HG03045 (cell line): Measurements from ENCODE around the gene UBE2E2.
A peak's percentile ranks its signal among the peaks of the same experiment; 100 is the strongest.

ENCODE experiments used
- ATAC-seq: cut with Tn5 transposase; IDR thresholded peaks from one replicate; pipeline ENCODE4 v1.9.1; 2021; ENCODE audit warnings: mild to moderate bottlenecking, moderate library complexity; ENCODE audit not compliant: unreplicated experiment

UBE2E2 gene

GRCh38 chr3:23567917-23568316 is 364.8 kb downstream of the UBE2E2 start:
- ATAC-seq, result no peak

GRCh38 chr3:23573827-23574226 is 370.7 kb downstream of the UBE2E2 start:
- ATAC-seq, result no peak

GRCh38 chr3:23574822-23575315 is 371.7 kb downstream of the UBE2E2 start:
- no peak for ATAC-seq

GRCh38 chr3:23575697-23576096 is 372.6 kb downstream of the UBE2E2 start:
- no peak for ATAC-seq

GRCh38 chr3:23576379-23576959 is 373.3 kb downstream of the UBE2E2 start:
- ATAC-seq, result no peak

GRCh38 chr3:23580096-23580713 is 377.1 kb downstream of the UBE2E2 start:
- ATAC-seq, result no peak

- ATAC-seq, result no peak
Observed at GRCh38 chr3:23583980-23584740, 381.0 kb downstream of the UBE2E2 start.

- no peak for ATAC-seq
Observed at GRCh38 chr3:23587513-23587912, 384.4 kb downstream of the UBE2E2 start.

GRCh38 chr3:23588547-23588946 is 385.4 kb downstream of the UBE2E2 start:
- ATAC-seq, result no peak

GRCh38 chr3:23589602-23590001 is 386.5 kb downstream of the UBE2E2 start:
- ATAC-seq, result no peak

- peak; percentile 90 for ATAC-seq
Observed at GRCh38 chr3:23590424-23591273, 387.5 kb downstream of the UBE2E2 start.

GRCh38 chr3:23591374-23591773 is 388.2 kb downstream of the UBE2E2 start:
- ATAC-seq, result no peak

GRCh38 chr3:23592961-23593931 is 390.1 kb downstream of the UBE2E2 start:
- ATAC-seq, result no peak

GRCh38 chr3:23594066-23594465 is 390.9 kb downstream of the UBE2E2 start:
- ATAC-seq, result no peak

GRCh38 chr3:23594894-23595670 is 392.0 kb downstream of the UBE2E2 start:
- ATAC-seq, result no peak

GRCh38 chr3:23595851-23596250 is 392.7 kb downstream of the UBE2E2 start:
- no peak for ATAC-seq

- ATAC-seq, result no peak
Observed at GRCh38 chr3:23600167-23600871, 397.2 kb downstream of the UBE2E2 start.

GRCh38 chr3:23601091-23601822 is 398.1 kb downstream of the UBE2E2 start:
- no peak for ATAC-seq
